HEK293 (cell line): ENCODE results near the gene GDPD3.

ENCODE experiments used
- BCL11A ChIP-seq: fragments of 450-650 bp; formaldehyde crosslinking; IDR thresholded peaks from 2 replicates; pipeline ENCODE4 v1.5.1; 2016; ENCODE audit warnings: low read depth, missing biosample characterization, missing genetic modification characterization
- FEZF1 ChIP-seq: fragments of 450-650 bp; formaldehyde crosslinking; IDR thresholded peaks from 2 replicates; pipeline ENCODE4 v1.5.1; 2016; ENCODE audit warnings: missing biosample characterization, missing genetic modification characterization
- GFI1B ChIP-seq: fragments of 450-650 bp; formaldehyde crosslinking; IDR thresholded peaks from 2 replicates; pipeline ENCODE4 v1.5.1; 2016; ENCODE audit warnings: missing biosample characterization, missing genetic modification characterization
- HOXD13 ChIP-seq: sonication (generic); formaldehyde crosslinking; IDR thresholded peaks from 2 replicates; pipeline ENCODE4 v1.8.0; 2022; ENCODE audit warnings: missing genetic modification reagents, borderline replicate concordance
- SCRT2 ChIP-seq: fragments of 450-650 bp; formaldehyde crosslinking; IDR thresholded peaks from 2 replicates; pipeline ENCODE4 v1.5.1; 2016; ENCODE audit warnings: missing biosample characterization, missing genetic modification characterization
- ZBTB1 ChIP-seq: fragments of 450-650 bp; formaldehyde crosslinking; IDR thresholded peaks from 2 replicates; pipeline ENCODE4 v1.5.1; 2016; ENCODE audit warnings: missing biosample characterization, missing genetic modification characterization
- ZFP37 ChIP-seq: fragments of 450-650 bp; formaldehyde crosslinking; IDR thresholded peaks from 2 replicates; pipeline ENCODE4 v1.5.1; 2016; ENCODE audit warnings: missing biosample characterization, missing genetic modification characterization
- ZNF140 ChIP-seq: fragments of 450-650 bp; formaldehyde crosslinking; IDR thresholded peaks from 2 replicates; pipeline ENCODE4 v1.5.1; 2016; ENCODE audit warnings: missing biosample characterization, missing genetic modification characterization
- ZNF155 ChIP-seq: fragments of 450-650 bp; formaldehyde crosslinking; IDR thresholded peaks from 2 replicates; pipeline ENCODE4 v1.5.1; 2016; ENCODE audit warnings: missing biosample characterization, missing genetic modification characterization
- ZNF174 ChIP-seq: fragments of 450-650 bp; formaldehyde crosslinking; IDR thresholded peaks from 2 replicates; pipeline ENCODE4 v1.5.0; 2017; ENCODE audit warnings: missing biosample characterization, mild to moderate bottlenecking, missing genetic modification characterization
- ZNF175 ChIP-seq: fragments of 450-650 bp; formaldehyde crosslinking; IDR thresholded peaks from 2 replicates; pipeline ENCODE4 v1.5.1; 2016; ENCODE audit warnings: missing biosample characterization, missing genetic modification characterization
- ZNF221 ChIP-seq: fragments of 450-650 bp; formaldehyde crosslinking; IDR thresholded peaks from 2 replicates; pipeline ENCODE4 v1.5.1; 2017; ENCODE audit warnings: missing biosample characterization, missing genetic modification characterization, borderline replicate concordance
- ZNF24 ChIP-seq: fragments of 450-650 bp; formaldehyde crosslinking; IDR thresholded peaks from 2 replicates; pipeline ENCODE4 v1.5.1; 2016; ENCODE audit warnings: missing biosample characterization, missing genetic modification characterization
- ZNF248 ChIP-seq: fragments of 450-650 bp; formaldehyde crosslinking; IDR thresholded peaks from 2 replicates; pipeline ENCODE4 v1.5.1; 2017; ENCODE audit warnings: missing biosample characterization, missing genetic modification characterization
- ZNF335 ChIP-seq: fragments of 450-650 bp; formaldehyde crosslinking; conservative IDR thresholded peaks from 2 replicates; pipeline ENCODE4 v1.5.1; 2016; ENCODE audit warnings: missing biosample characterization, missing genetic modification characterization
- ZNF391 ChIP-seq: fragments of 450-650 bp; formaldehyde crosslinking; IDR thresholded peaks from 2 replicates; pipeline ENCODE4 v1.5.1; 2016; ENCODE audit warnings: low read depth, missing biosample characterization, missing genetic modification characterization, borderline replicate concordance
- ZNF501 ChIP-seq: fragments of 450-650 bp; formaldehyde crosslinking; IDR thresholded peaks from 2 replicates; pipeline ENCODE4 v1.5.1; 2016; ENCODE audit warnings: missing biosample characterization, missing genetic modification characterization
- ZNF529 ChIP-seq: fragments of 450-650 bp; formaldehyde crosslinking; IDR thresholded peaks from 2 replicates; pipeline ENCODE4 v1.5.1; 2017; ENCODE audit warnings: missing genetic modification characterization, missing biosample characterization; ENCODE audit not compliant: insufficient replicate concordance
- ZNF621 ChIP-seq: fragments of 450-650 bp; formaldehyde crosslinking; IDR thresholded peaks from 2 replicates; pipeline ENCODE4 v1.5.1; 2017; ENCODE audit warnings: missing biosample characterization, missing genetic modification characterization
- ZNF624 ChIP-seq: fragments of 450-650 bp; formaldehyde crosslinking; IDR thresholded peaks from 2 replicates; pipeline ENCODE4 v1.5.1; 2017; ENCODE audit warnings: missing biosample characterization, missing genetic modification characterization
- ZNF707 ChIP-seq: fragments of 450-650 bp; formaldehyde crosslinking; IDR thresholded peaks from 2 replicates; pipeline ENCODE4 v1.5.1; 2016; ENCODE audit warnings: missing biosample characterization, missing genetic modification characterization
- ZNF843 ChIP-seq: fragments of 450-650 bp; formaldehyde crosslinking; IDR thresholded peaks from 2 replicates; pipeline ENCODE4 v1.5.1; 2016; ENCODE audit warnings: missing biosample characterization, missing genetic modification characterization
- ZSCAN30 ChIP-seq: fragments of 450-650 bp; IDR thresholded peaks from 2 replicates; pipeline ENCODE4 v1.5.1; 2018; ENCODE audit warnings: missing biosample characterization, mild to moderate bottlenecking, missing genetic modification characterization, moderate library complexity
- TF ChIP-seq, protein P1 (sequence below): fragments of 450-650 bp; formaldehyde crosslinking; IDR thresholded peaks from 2 replicates; pipeline ENCODE4 v1.5.1; 2017; ENCODE audit warnings: missing biosample characterization, missing genetic modification characterization
- TF ChIP-seq, protein P2 (sequence below): fragments of 450-650 bp; formaldehyde crosslinking; IDR thresholded peaks from 2 replicates; pipeline ENCODE4 v1.5.1; 2016; ENCODE audit warnings: missing biosample characterization, missing genetic modification characterization, borderline replicate concordance
- TF ChIP-seq, protein P3 (sequence below): fragments of 450-650 bp; formaldehyde crosslinking; IDR thresholded peaks from 2 replicates; pipeline ENCODE4 v1.5.1; 2016; ENCODE audit warnings: missing biosample characterization, missing genetic modification characterization, low read depth
- TF ChIP-seq, protein P4 (sequence below): fragments of 450-650 bp; formaldehyde crosslinking; IDR thresholded peaks from 2 replicates; pipeline ENCODE4 v1.5.1; 2016; ENCODE audit warnings: missing biosample characterization, missing genetic modification characterization
- TF ChIP-seq, protein P5 (sequence below): fragments of 450-650 bp; formaldehyde crosslinking; optimal IDR thresholded peaks from 2 replicates; pipeline ENCODE3; 2016; ENCODE audit warnings: missing biosample characterization, mild to moderate bottlenecking, missing genetic modification characterization

The GDPD3 gene

DNA sequence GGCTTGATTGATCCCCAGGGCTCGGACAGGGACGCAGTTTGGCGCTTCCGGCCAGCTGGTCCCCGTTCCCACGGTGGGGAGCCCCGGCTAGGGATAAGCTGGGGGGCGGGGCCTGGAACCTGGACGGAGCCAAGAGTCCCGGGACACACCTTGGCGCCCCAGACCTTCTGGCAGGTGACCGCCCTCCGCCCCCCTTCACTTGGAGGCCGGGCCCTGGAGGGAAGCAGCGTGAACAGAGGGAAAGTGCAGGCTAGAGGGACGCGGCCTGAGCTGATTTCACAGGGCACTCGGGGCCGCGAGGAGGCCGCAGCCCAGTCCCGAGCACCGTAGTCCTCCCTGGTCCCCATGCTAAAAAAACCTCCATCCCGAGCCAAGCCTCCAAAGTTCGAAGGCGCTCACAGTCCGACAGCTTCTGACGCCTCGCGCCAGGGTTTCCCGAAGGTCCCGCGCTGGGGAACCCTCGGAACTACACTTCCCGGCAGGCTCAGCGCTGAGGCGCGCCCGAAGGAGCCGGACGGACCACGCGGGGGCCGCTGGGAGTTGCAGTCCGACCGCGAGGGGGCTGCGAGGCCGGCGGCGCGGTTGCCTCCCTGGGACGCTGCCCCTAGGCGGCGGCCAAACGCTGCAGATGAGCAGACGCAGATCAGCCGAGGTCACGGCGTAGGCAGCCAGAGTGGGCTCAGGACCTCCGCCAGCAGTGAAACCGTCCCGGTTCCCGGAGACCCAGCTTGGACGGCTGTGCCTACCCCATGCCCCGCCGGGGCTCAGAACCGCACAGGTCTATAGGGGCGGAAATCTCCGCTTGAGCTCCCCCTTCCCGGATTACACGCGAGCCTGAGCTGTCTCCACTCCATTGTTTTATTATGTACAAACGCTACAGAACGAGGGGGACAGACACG is 21.6 kb downstream of the GDPD3 start, which contains the start of gene TBX6 (continued):
- TF ChIP-seq, protein P1, sequence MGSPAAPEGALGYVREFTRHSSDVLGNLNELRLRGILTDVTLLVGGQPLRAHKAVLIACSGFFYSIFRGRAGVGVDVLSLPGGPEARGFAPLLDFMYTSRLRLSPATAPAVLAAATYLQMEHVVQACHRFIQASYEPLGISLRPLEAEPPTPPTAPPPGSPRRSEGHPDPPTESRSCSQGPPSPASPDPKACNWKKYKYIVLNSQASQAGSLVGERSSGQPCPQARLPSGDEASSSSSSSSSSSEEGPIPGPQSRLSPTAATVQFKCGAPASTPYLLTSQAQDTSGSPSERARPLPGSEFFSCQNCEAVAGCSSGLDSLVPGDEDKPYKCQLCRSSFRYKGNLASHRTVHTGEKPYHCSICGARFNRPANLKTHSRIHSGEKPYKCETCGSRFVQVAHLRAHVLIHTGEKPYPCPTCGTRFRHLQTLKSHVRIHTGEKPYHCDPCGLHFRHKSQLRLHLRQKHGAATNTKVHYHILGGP (tag by site-specific recombination), result no peak
- no peak for TF ChIP-seq SCRT2
- TF ChIP-seq ZNF624, result no peak
- no peak for TF ChIP-seq ZNF175 (tag by site-specific recombination)
- TF ChIP-seq ZFP37, result no peak
- TF ChIP-seq ZNF155 (tag by site-specific recombination), result no peak
- no peak for TF ChIP-seq ZNF24 (tag by site-specific recombination)
- TF ChIP-seq, protein P2, sequence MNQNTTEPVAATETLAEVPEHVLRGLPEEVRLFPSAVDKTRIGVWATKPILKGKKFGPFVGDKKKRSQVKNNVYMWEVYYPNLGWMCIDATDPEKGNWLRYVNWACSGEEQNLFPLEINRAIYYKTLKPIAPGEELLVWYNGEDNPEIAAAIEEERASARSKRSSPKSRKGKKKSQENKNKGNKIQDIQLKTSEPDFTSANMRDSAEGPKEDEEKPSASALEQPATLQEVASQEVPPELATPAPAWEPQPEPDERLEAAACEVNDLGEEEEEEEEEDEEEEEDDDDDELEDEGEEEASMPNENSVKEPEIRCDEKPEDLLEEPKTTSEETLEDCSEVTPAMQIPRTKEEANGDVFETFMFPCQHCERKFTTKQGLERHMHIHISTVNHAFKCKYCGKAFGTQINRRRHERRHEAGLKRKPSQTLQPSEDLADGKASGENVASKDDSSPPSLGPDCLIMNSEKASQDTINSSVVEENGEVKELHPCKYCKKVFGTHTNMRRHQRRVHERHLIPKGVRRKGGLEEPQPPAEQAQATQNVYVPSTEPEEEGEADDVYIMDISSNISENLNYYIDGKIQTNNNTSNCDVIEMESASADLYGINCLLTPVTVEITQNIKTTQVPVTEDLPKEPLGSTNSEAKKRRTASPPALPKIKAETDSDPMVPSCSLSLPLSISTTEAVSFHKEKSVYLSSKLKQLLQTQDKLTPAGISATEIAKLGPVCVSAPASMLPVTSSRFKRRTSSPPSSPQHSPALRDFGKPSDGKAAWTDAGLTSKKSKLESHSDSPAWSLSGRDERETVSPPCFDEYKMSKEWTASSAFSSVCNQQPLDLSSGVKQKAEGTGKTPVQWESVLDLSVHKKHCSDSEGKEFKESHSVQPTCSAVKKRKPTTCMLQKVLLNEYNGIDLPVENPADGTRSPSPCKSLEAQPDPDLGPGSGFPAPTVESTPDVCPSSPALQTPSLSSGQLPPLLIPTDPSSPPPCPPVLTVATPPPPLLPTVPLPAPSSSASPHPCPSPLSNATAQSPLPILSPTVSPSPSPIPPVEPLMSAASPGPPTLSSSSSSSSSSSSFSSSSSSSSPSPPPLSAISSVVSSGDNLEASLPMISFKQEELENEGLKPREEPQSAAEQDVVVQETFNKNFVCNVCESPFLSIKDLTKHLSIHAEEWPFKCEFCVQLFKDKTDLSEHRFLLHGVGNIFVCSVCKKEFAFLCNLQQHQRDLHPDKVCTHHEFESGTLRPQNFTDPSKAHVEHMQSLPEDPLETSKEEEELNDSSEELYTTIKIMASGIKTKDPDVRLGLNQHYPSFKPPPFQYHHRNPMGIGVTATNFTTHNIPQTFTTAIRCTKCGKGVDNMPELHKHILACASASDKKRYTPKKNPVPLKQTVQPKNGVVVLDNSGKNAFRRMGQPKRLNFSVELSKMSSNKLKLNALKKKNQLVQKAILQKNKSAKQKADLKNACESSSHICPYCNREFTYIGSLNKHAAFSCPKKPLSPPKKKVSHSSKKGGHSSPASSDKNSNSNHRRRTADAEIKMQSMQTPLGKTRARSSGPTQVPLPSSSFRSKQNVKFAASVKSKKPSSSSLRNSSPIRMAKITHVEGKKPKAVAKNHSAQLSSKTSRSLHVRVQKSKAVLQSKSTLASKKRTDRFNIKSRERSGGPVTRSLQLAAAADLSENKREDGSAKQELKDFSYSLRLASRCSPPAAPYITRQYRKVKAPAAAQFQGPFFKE (tag by site-specific recombination), result no peak; the same call in 1 of the 2 replicates
- TF ChIP-seq FEZF1 (tag by site-specific recombination), result no peak
- TF ChIP-seq ZNF248 (tag by site-specific recombination), result no peak
- TF ChIP-seq, protein P3, sequence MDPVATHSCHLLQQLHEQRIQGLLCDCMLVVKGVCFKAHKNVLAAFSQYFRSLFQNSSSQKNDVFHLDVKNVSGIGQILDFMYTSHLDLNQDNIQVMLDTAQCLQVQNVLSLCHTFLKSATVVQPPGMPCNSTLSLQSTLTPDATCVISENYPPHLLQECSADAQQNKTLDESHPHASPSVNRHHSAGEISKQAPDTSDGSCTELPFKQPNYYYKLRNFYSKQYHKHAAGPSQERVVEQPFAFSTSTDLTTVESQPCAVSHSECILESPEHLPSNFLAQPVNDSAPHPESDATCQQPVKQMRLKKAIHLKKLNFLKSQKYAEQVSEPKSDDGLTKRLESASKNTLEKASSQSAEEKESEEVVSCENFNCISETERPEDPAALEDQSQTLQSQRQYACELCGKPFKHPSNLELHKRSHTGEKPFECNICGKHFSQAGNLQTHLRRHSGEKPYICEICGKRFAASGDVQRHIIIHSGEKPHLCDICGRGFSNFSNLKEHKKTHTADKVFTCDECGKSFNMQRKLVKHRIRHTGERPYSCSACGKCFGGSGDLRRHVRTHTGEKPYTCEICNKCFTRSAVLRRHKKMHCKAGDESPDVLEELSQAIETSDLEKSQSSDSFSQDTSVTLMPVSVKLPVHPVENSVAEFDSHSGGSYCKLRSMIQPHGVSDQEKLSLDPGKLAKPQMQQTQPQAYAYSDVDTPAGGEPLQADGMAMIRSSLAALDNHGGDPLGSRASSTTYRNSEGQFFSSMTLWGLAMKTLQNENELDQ (tag by site-specific recombination), result no peak
- no peak for TF ChIP-seq ZNF621 (tag by site-specific recombination)
- no peak for TF ChIP-seq ZNF140 (tag by site-specific recombination)
- TF ChIP-seq ZNF174 (tag by site-specific recombination), result no peak
- TF ChIP-seq HOXD13 (CRISPR knock-in tag), result no peak
- TF ChIP-seq ZNF529 (tag by site-specific recombination), result no peak
- TF ChIP-seq ZNF221 (tag by site-specific recombination), result no peak
- peak; percentile 88 for TF ChIP-seq ZNF501 (tag by site-specific recombination)
- no peak for TF ChIP-seq ZBTB1 (tag by site-specific recombination)
- TF ChIP-seq BCL11A (tag by site-specific recombination), result no peak
- TF ChIP-seq, protein P4, sequence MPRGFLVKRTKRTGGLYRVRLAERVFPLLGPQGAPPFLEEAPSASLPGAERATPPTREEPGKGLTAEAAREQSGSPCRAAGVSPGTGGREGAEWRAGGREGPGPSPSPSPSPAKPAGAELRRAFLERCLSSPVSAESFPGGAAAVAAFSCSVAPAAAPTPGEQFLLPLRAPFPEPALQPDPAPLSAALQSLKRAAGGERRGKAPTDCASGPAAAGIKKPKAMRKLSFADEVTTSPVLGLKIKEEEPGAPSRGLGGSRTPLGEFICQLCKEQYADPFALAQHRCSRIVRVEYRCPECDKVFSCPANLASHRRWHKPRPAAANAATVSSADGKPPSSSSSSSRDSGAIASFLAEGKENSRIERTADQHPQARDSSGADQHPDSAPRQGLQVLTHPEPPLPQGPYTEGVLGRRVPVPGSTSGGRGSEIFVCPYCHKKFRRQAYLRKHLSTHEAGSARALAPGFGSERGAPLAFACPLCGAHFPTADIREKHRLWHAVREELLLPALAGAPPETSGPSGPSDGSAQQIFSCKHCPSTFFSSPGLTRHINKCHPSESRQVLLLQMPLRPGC (tag by site-specific recombination), result no peak
- TF ChIP-seq GFI1B (tag by site-specific recombination), result no peak
- TF ChIP-seq, protein P5, sequence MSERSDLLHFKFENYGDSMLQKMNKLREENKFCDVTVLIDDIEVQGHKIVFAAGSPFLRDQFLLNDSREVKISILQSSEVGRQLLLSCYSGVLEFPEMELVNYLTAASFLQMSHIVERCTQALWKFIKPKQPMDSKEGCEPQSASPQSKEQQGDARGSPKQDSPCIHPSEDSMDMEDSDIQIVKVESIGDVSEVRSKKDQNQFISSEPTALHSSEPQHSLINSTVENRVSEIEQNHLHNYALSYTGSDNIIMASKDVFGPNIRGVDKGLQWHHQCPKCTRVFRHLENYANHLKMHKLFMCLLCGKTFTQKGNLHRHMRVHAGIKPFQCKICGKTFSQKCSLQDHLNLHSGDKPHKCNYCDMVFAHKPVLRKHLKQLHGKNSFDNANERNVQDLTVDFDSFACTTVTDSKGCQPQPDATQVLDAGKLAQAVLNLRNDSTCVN, result peak; percentile 88
- peak; percentile 90 for TF ChIP-seq ZNF335 (tag by site-specific recombination)
- no peak; the same call in 1 of the 2 replicates for TF ChIP-seq ZNF391
- TF ChIP-seq ZNF843, result no peak; the same call in 1 of the 2 replicates
- no peak for TF ChIP-seq ZNF707 (tag by site-specific recombination)
- peak; percentile 76 for TF ChIP-seq ZSCAN30 (tag by site-specific recombination)
